Omental fat pad (tissue), 4 donors: ENCODE measurements around the gene WDR77. TPM values are rescaled to one million over a fixed set of nuclear protein-coding genes. Genes with fewer than 3 reads are reported as not detected.
A peak's percentile ranks its signal among the peaks of the same experiment; 100 is the strongest.

ENCODE experiments used
- ATAC-seq: fragments of 150-250 bp; one replicate; pipeline ENCODE4 v1.9.1; 2016; ENCODE audit warnings: mild to moderate bottlenecking, moderate library complexity; ENCODE audit not compliant: low FRiP score
- DNase-seq: peaks from one replicate; pipeline ENCODE4 v3.0.0-alpha.2; 2019; ENCODE audit warnings: low spot score
- CTCF ChIP-seq, 3 donors: fragments of 450-650 bp; IDR thresholded peaks; one replicate each; pipeline ENCODE4 v1.5.1; 2016 to 2017; ENCODE audit warnings: antibody characterized with exemption in 3 of 3, mild to moderate bottlenecking in 3 of 3, moderate library complexity in 2 of 3
- small RNA-seq: library from RNA; depleted of rRNA; stranded (forward); fragments of <200 nt; gene quantifications from one replicate; pipeline ENCODE3, GENCODE V24; 2016
- total RNA-seq, 4 donors: library from RNA; depleted of rRNA; stranded (reverse); fragments of >200 nt; gene quantifications; one replicate each; pipeline ENCODE4 v1.1.0, GENCODE V29; 2016

Gene WDR77
- total RNA-seq, 4 donors from 2014 or later, result 25.9 to 44.9 (median 33.9) TPM

- DNase-seq, result no peak
- TF ChIP-seq CTCF (IDR thresholded peaks at IDR 0.05), result no peak
Observed at GRCh38 chr1:111406321-111406768, 42.7 kb downstream of the WDR77 start.

GRCh38 chr1:111404588-111404987 lies 44.5 kb downstream of the WDR77 start:
- ATAC-seq, result no peak
- no peak for TF ChIP-seq CTCF (IDR thresholded peaks at IDR 0.05)
- DNase-seq, result no peak

More at GRCh38 chr1:111406321-111406768, 42.7 kb downstream of the WDR77 start:
- ATAC-seq, result no peak

GRCh38 chr1:111402083-111402482 lies 47.0 kb downstream of the WDR77 start:
- TF ChIP-seq CTCF (IDR thresholded peaks at IDR 0.05), result no peak
- no peak for DNase-seq

GRCh38 chr1:111399792-111400610 lies 49.1 kb downstream of the WDR77 start:
- ATAC-seq, result peak; percentile 32
- peak; percentile 68 for DNase-seq
- peak in 1 of 3 donors; percentile 17 for TF ChIP-seq CTCF (IDR thresholded peaks at IDR 0.05)

More at GRCh38 chr1:111402083-111402482, 47.0 kb downstream of the WDR77 start:
- ATAC-seq, result no peak

GRCh38 chr1:111392460-111392945 lies 56.6 kb downstream of the WDR77 start:
- ATAC-seq (no peak), DNase-seq (no peak)
- TF ChIP-seq CTCF (IDR thresholded peaks at IDR 0.05), result no peak

- no peak for TF ChIP-seq CTCF (IDR thresholded peaks at IDR 0.05)
- DNase-seq, result no peak
- no peak for ATAC-seq
Observed at GRCh38 chr1:111392042-111392441, 57.0 kb downstream of the WDR77 start.

Small RNA genes lying within 50 kb of the gene (small RNA-seq; reads per million reads assigned to genes)
- not detected for gene RF00019
- not detected for gene RNU6-792P

Other genes with a start within 250 kb of the WDR77 start
- gene DENND2D, start 248.6 kb downstream of the WDR77 start, total RNA-seq, result 10 to 100 TPM; 19.5 to 41.7 (median 27.8) TPM
- gene CHI3L2, start 221.5 kb downstream of the WDR77 start, total RNA-seq, result 10 to 100 TPM in 1 of 4 donors, 1 to 10 TPM in 3; 1.2 to 28.5 (median 6.1) TPM
- 1 to 10 TPM in 1 of 4 donors, not detected in 3; 3.5 TPM for gene CHIA, start 158.4 kb downstream of the WDR77 start, total RNA-seq
- gene OVGP1, start 21.5 kb downstream of the WDR77 start, total RNA-seq, result 1 to 10 TPM; 1.2 to 2.8 (median 1.9) TPM
- 100 to 1,000 TPM; 135 to 159 (median 142) TPM for gene ATP5PB, start 208 bp upstream of the WDR77 start, total RNA-seq
- 100 to 1,000 TPM in 1 of 4 donors, 10 to 100 TPM in 3; 49.5 to 124 (median 67.7) TPM for gene C1orf162, start 24.7 kb upstream of the WDR77 start, total RNA-seq
- gene ADORA3, start 54.4 kb upstream of the WDR77 start, total RNA-seq, result 10 to 100 TPM in 2 of 4 donors, 1 to 10 TPM in 2; 9.2 to 28.5 (median 14.5) TPM
- gene TMIGD3, start 54.4 kb upstream of the WDR77 start, total RNA-seq, result 10 to 100 TPM in 1 of 4 donors, 1 to 10 TPM in 3; 4.4 to 17.1 (median 5.1) TPM
- gene RAP1A, start 170.5 kb upstream of the WDR77 start, total RNA-seq, result 10 to 100 TPM; 49.3 to 82.6 (median 70.8) TPM